ENCODE results near the gene SLC25A25. TPM values are rescaled to one million over a fixed set of nuclear protein-coding genes. Genes with fewer than 3 reads are reported as not detected.
"Not testable (repeated sequence)": the region's sequence is repeated elsewhere in the genome, so short reads cannot be mapped to it uniquely, and the experiment has no call there.

Gene SLC25A25
- 26.5 and 30.8 TPM in 2 replicates for total RNA-seq (2014; rRNA removed; shearing (Covaris generic))
- 21.5 and 27.2 TPM in 2 replicates for polyA plus RNA-seq (2015; cell fraction: cytosol; rRNA removed)
- polyA plus RNA-seq (2015; cell fraction: nucleus; rRNA removed): 21.4 and 29.9 TPM in 2 replicates

GRCh38 chr9:128067645-128068385 lies at the start of gene SLC25A25:
SLC25A25 (plus strand) TSS chr9:128068232; CDS start chr9:128068320, 88 bp downstream.
- in situ Hi-C loops (cut with HindIII; ENCODE audit: low pct_unique_long_range_greater_than_20kb, low sequenced_read_pairs): no loop called here
- DNase-seq (ENCODE audit: low read depth, low spot score): peak; percentile 98

GRCh38 chr9:128020692-128021091 lies 47.3 kb upstream of the SLC25A25 start:
- in situ Hi-C loops (cut with HindIII; ENCODE audit: low pct_unique_long_range_greater_than_20kb, low sequenced_read_pairs): no loop called here
- DNase-seq (ENCODE audit: low read depth, low spot score): peak; percentile 40

- DNase-seq (ENCODE audit: low read depth, low spot score): no peak
- in situ Hi-C loops (cut with HindIII; ENCODE audit: low pct_unique_long_range_greater_than_20kb, low sequenced_read_pairs): no loop called here
Measured at GRCh38 chr9:128021098-128021497, 46.9 kb upstream of the SLC25A25 start.

GRCh38 chr9:128022886-128023285 lies 45.1 kb upstream of the SLC25A25 start:
- DNase-seq (ENCODE audit: low read depth, low spot score): no peak
- in situ Hi-C loops (cut with HindIII; ENCODE audit: low pct_unique_long_range_greater_than_20kb, low sequenced_read_pairs): no loop called here

- in situ Hi-C loops (cut with HindIII; ENCODE audit: low pct_unique_long_range_greater_than_20kb, low sequenced_read_pairs); DNase-seq (ENCODE audit: low read depth, low spot score): not testable (repeated sequence)
Measured at GRCh38 chr9:128023671-128024070, 44.4 kb upstream of the SLC25A25 start.

GRCh38 chr9:128024761-128025308 lies 43.2 kb upstream of the SLC25A25 start:
- in situ Hi-C loops (cut with HindIII; ENCODE audit: low pct_unique_long_range_greater_than_20kb, low sequenced_read_pairs): no loop called here
- DNase-seq (ENCODE audit: low read depth, low spot score): no peak

GRCh38 chr9:128025736-128026135 lies 42.3 kb upstream of the SLC25A25 start:
- DNase-seq (ENCODE audit: low read depth, low spot score): no peak
- in situ Hi-C loops (cut with HindIII; ENCODE audit: low pct_unique_long_range_greater_than_20kb, low sequenced_read_pairs): no loop called here

- no peak for DNase-seq (ENCODE audit: low read depth, low spot score)
Measured at GRCh38 chr9:128026255-128026772, 41.7 kb upstream of the SLC25A25 start.

GRCh38 chr9:128026773-128027541 lies 41.1 kb upstream of the SLC25A25 start:
- in situ Hi-C loops (cut with HindIII; ENCODE audit: low pct_unique_long_range_greater_than_20kb, low sequenced_read_pairs): no loop called here
- peak; percentile 16 for DNase-seq (ENCODE audit: low read depth, low spot score)

More at GRCh38 chr9:128026255-128026772, 41.7 kb upstream of the SLC25A25 start:
- in situ Hi-C loops (cut with HindIII; ENCODE audit: low pct_unique_long_range_greater_than_20kb, low sequenced_read_pairs): no loop called here

- in situ Hi-C loops (cut with HindIII; ENCODE audit: low pct_unique_long_range_greater_than_20kb, low sequenced_read_pairs): no loop called here
- DNase-seq (ENCODE audit: low read depth, low spot score): no peak
Measured at GRCh38 chr9:128027705-128028104, 40.3 kb upstream of the SLC25A25 start.

- in situ Hi-C loops (cut with HindIII; ENCODE audit: low pct_unique_long_range_greater_than_20kb, low sequenced_read_pairs): no loop called here
Measured at GRCh38 chr9:128033609-128034008, 34.4 kb upstream of the SLC25A25 start.

GRCh38 chr9:128034821-128035652 lies 33.0 kb upstream of the SLC25A25 start:
- in situ Hi-C loops (cut with HindIII; ENCODE audit: low pct_unique_long_range_greater_than_20kb, low sequenced_read_pairs): no loop called here
- peak; percentile 92 for DNase-seq (ENCODE audit: low read depth, low spot score)

More at GRCh38 chr9:128033609-128034008, 34.4 kb upstream of the SLC25A25 start:
- no peak for DNase-seq (ENCODE audit: low read depth, low spot score)

GRCh38 chr9:128036522-128036921 lies 31.5 kb upstream of the SLC25A25 start:
- DNase-seq (ENCODE audit: low read depth, low spot score); in situ Hi-C loops (cut with HindIII; ENCODE audit: low pct_unique_long_range_greater_than_20kb, low sequenced_read_pairs): not testable (repeated sequence)

GRCh38 chr9:128040783-128041182 lies 27.2 kb upstream of the SLC25A25 start:
- in situ Hi-C loops (cut with HindIII; ENCODE audit: low pct_unique_long_range_greater_than_20kb, low sequenced_read_pairs); DNase-seq (ENCODE audit: low read depth, low spot score): not testable (repeated sequence)

GRCh38 chr9:128042043-128042442 lies 26.0 kb upstream of the SLC25A25 start:
- in situ Hi-C loops (cut with HindIII; ENCODE audit: low pct_unique_long_range_greater_than_20kb, low sequenced_read_pairs): no loop called here
- no peak for DNase-seq (ENCODE audit: low read depth, low spot score)

- in situ Hi-C loops (cut with HindIII; ENCODE audit: low pct_unique_long_range_greater_than_20kb, low sequenced_read_pairs): no loop called here
- DNase-seq (ENCODE audit: low read depth, low spot score): no peak
Measured at GRCh38 chr9:128043467-128043868, 24.6 kb upstream of the SLC25A25 start.

GRCh38 chr9:128045409-128045808 lies 22.6 kb upstream of the SLC25A25 start:
- DNase-seq (ENCODE audit: low read depth, low spot score); in situ Hi-C loops (cut with HindIII; ENCODE audit: low pct_unique_long_range_greater_than_20kb, low sequenced_read_pairs): not testable (repeated sequence)
